GM06990 (cell line): ENCODE results near the gene KCNJ6.

Experiments
- DNase-seq: peaks from one replicate; pipeline ENCODE4 v3.0.0-alpha.2; 2011; ENCODE audit not compliant: insufficient read length; ENCODE audit errors: extremely low read depth
- H3K27me3 ChIP-seq: replicated peaks from 2 replicates; pipeline ENCODE4 v1.6.0; 2011; ENCODE audit warnings: low read length; ENCODE audit not compliant: control insufficient read depth, insufficient read depth
- H3K36me3 ChIP-seq: 2 replicates; pipeline ENCODE4 v1.5.1; 2011; ENCODE audit warnings: low read length; ENCODE audit not compliant: control insufficient read depth, insufficient read depth
- H3K4me3 ChIP-seq: replicated peaks from 2 replicates; pipeline ENCODE4 v1.5.1; 2011; ENCODE audit warnings: low read depth, mild to moderate bottlenecking, control low read depth, low read length
- CTCF ChIP-seq: IDR thresholded peaks from 2 replicates; pipeline ENCODE4 v1.5.1; 2011; ENCODE audit warnings: low read length, control low read depth, mild to moderate bottlenecking, inconsistent platforms; ENCODE audit not compliant: insufficient read depth, poor library complexity, severe bottlenecking

The KCNJ6 gene

GRCh38 chr21:37904856-37905255 is 11.4 kb downstream of the KCNJ6 start:
- H3K36me3 ChIP-seq: no peaks in the 10 kb centered on the region
- TF ChIP-seq CTCF: no peak
- H3K4me3 ChIP-seq: no peak overlapping the region
- H3K27me3 ChIP-seq: no peaks in the 10 kb centered on the region; the same call in 1 of the 2 replicates
- no peak for DNase-seq

DNA sequence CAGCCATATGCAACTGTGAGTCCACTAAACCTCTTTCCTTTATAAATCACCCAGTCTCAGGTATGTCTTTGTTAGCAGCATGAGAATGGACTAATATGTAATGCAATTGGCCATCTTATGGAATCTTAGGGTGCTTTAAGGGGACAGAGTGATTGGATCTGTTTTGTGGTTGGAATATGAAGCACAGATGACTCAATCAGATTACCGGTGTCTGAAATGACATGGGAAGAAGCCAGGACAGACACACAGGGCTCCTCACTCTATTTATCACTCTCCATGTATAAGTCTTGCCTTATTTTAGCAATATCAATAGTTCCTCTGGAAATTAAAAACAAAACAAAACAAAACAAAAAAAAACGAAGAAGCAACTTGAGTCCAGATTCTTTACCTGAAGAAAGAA is 12.9 kb downstream of the KCNJ6 start:
- TF ChIP-seq CTCF: no peak
- DNase-seq: no peak

DNA sequence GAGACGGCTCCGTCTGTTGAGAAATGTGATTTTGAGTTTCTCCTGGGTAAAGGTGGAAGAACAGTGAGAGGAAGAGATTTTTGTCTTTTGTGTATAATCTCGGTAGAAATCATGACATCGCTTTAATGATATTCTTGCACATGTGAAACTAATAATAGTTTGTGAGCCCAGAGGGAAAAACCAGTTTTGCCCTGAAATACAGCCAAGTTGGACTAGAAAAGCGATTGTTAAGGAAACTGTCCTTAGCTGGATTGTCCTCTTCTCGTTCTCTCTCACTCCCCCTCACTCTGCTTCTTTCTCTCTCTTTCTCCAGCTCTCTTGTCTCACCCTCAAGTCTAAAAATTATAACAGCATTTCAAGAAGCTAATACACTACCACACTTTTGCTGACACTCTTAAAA is 17.1 kb downstream of the KCNJ6 start:
- Histone ChIP-seq H3K27me3 (no peaks in the 10 kb centered on the region; the same call in 1 of the 2 replicates), H3K4me3 (no peak overlapping the region), H3K36me3 (no peaks in the 10 kb centered on the region)
- no peak for TF ChIP-seq CTCF
- DNase-seq: no peak

More for the DNA sequence above, 12.9 kb downstream of the KCNJ6 start:
- H3K27me3 ChIP-seq: no peaks in the 10 kb centered on the region; the same call in 1 of the 2 replicates
- no peak overlapping the region for H3K4me3 ChIP-seq
- H3K36me3 ChIP-seq: no peaks in the 10 kb centered on the region

- Histone ChIP-seq H3K27me3 (no peaks in the 10 kb centered on the region; the same call in 1 of the 2 replicates), H3K4me3 (no peak overlapping the region), H3K36me3 (no peaks in the 10 kb centered on the region)
- no peak for DNase-seq
- TF ChIP-seq CTCF: no peak
Measured at GRCh38 chr21:37896788-37897187, 19.5 kb downstream of the KCNJ6 start.

GRCh38 chr21:37891972-37892371 is 24.3 kb downstream of the KCNJ6 start:
- H3K36me3 ChIP-seq: no peaks in the 10 kb centered on the region
- H3K4me3 ChIP-seq: no peak overlapping the region
- no peak for DNase-seq
- H3K27me3 ChIP-seq: no peaks in the 10 kb centered on the region; the same call in none of the 2 replicates
- TF ChIP-seq CTCF: no peak

GRCh38 chr21:37888659-37889058 is 27.6 kb downstream of the KCNJ6 start:
- Histone ChIP-seq H3K27me3 (no peaks in the 10 kb centered on the region; the same call in 1 of the 2 replicates), H3K36me3 (no peaks in the 10 kb centered on the region), H3K4me3 (no peak overlapping the region)
- no peak for TF ChIP-seq CTCF
- DNase-seq: no peak
